HepG2 (cell line): ENCODE data around the gene LMAN2L. TPM values are rescaled to one million over a fixed set of nuclear protein-coding genes. Genes with fewer than 3 reads are reported as not detected.

Source experiments
- CBFB ChIP-seq: sonication (generic); formaldehyde crosslinking; IDR thresholded peaks from 2 replicates; pipeline ENCODE4 v1.4.0; 2020; ENCODE audit warnings: missing genetic modification reagents
- CREM ChIP-seq, 2 experiments: sonication (generic) in 1 of 2; formaldehyde crosslinking in 1 of 2; IDR thresholded peaks; 2 replicates each; pipeline versions ENCODE4 v1.4.0 to v1.6.1; 2016 to 2020; ENCODE audit warnings: antibody characterized with exemption in 1 of 2, mild to moderate bottlenecking in 1 of 2, missing genetic modification reagents in 1 of 2
- GATAD1 ChIP-seq: IDR thresholded peaks from 2 replicates; pipeline ENCODE4 v1.6.1; 2016; ENCODE audit warnings: missing genetic modification reagents, missing compliant biosample characterization
- MYC ChIP-seq: sonication (generic); formaldehyde crosslinking; IDR thresholded peaks from 2 replicates; pipeline ENCODE4 v1.9.0; 2021; ENCODE audit warnings: missing genetic modification reagents, borderline replicate concordance
- NKX3-1 ChIP-seq: sonication (generic); formaldehyde crosslinking; IDR thresholded peaks from 2 replicates; pipeline ENCODE4 v1.5.0; 2020; ENCODE audit warnings: missing genetic modification reagents
- TSC22D2 ChIP-seq: sonication (generic); formaldehyde crosslinking; IDR thresholded peaks from 2 replicates; pipeline ENCODE4 v1.5.1; 2020; ENCODE audit warnings: missing genetic modification reagents, mild to moderate bottlenecking, borderline replicate concordance
- ZFP90 ChIP-seq: sonication (generic); formaldehyde crosslinking; IDR thresholded peaks from 2 replicates; pipeline ENCODE4 v1.8.0; 2022; ENCODE audit warnings: missing genetic modification reagents, mild to moderate bottlenecking, inconsistent platforms, borderline replicate concordance
- ZNF788 ChIP-seq: sonication (generic); formaldehyde crosslinking; IDR thresholded peaks from 2 replicates; pipeline ENCODE4 v1.5.0; 2020; ENCODE audit warnings: mild to moderate bottlenecking, missing genetic modification reagents, borderline replicate concordance
- ZNF816 ChIP-seq: sonication (generic); formaldehyde crosslinking; IDR thresholded peaks from 2 replicates; pipeline ENCODE4 v1.8.0; 2022; ENCODE audit warnings: missing genetic modification reagents, mild to moderate bottlenecking, borderline replicate concordance
- ZNF83 ChIP-seq: sonication (generic); formaldehyde crosslinking; IDR thresholded peaks from 2 replicates; pipeline ENCODE4 v1.4.0; 2020; ENCODE audit warnings: missing genetic modification reagents, mild to moderate bottlenecking, borderline replicate concordance
- ZSCAN20 ChIP-seq: sonication (generic); formaldehyde crosslinking; IDR thresholded peaks from 2 replicates; pipeline ENCODE4 v1.4.0; 2020; ENCODE audit warnings: missing genetic modification reagents, mild to moderate bottlenecking, borderline replicate concordance
- polyA plus RNA-seq, 8 experiments: library from polyadenylated mRNA; depleted of rRNA in 3 of 8; stranded (reverse) in 7 of 8; unstranded in 1 of 8; fragments of >200 nt; fragmentation: Illumina TruSeq in 4 of 8; extraction: Trizol in 4 of 8; gene quantifications; 2 replicates each; pipeline versions ENCODE4 v1.2.1 to v1.2.3, GENCODE V29; 2011 to 2016; ENCODE audit warnings: low read depth in 4 of 8, missing spikeins in 1 of 8, mixed read lengths in 1 of 8; ENCODE audit not compliant: insufficient read depth in 1 of 8
- total RNA-seq, 5 experiments: library from RNA; depleted of rRNA; stranded (reverse); fragments of >200 nt; fragmentation: Illumina TruSeq; extraction: Trizol; gene quantifications; 2 replicates each; pipeline ENCODE4 v1.2.3, GENCODE V29; 2016; ENCODE audit warnings: low read depth in 1 of 5
- TF ChIP-seq, protein P1 (sequence below): sonication (generic); formaldehyde crosslinking; IDR thresholded peaks from 2 replicates; pipeline ENCODE4 v1.4.0; 2020; ENCODE audit warnings: low read depth, mild to moderate bottlenecking, missing genetic modification reagents
- TF ChIP-seq, protein P2 (sequence below): sonication (generic); formaldehyde crosslinking; IDR thresholded peaks from 2 replicates; pipeline ENCODE4 v1.4.0; 2020; ENCODE audit warnings: missing genetic modification reagents
- TF ChIP-seq, protein P3 (sequence below): sonication (generic); formaldehyde crosslinking; IDR thresholded peaks from 2 replicates; pipeline ENCODE4 v1.4.0; 2020; ENCODE audit warnings: missing genetic modification reagents
- TF ChIP-seq, protein P4 (sequence below): sonication (generic); formaldehyde crosslinking; IDR thresholded peaks from 2 replicates; pipeline ENCODE4 v1.8.0; 2022; ENCODE audit warnings: missing genetic modification reagents, mild to moderate bottlenecking, borderline replicate concordance
- TF ChIP-seq, protein P5 (sequence below): sonication (generic); IDR thresholded peaks from 2 replicates; pipeline ENCODE4 v1.6.1; 2016; ENCODE audit warnings: low read depth, borderline replicate concordance
- TF ChIP-seq, protein P6 (sequence below): sonication (generic); formaldehyde crosslinking; IDR thresholded peaks from 2 replicates; pipeline ENCODE4 v1.8.0; 2022; ENCODE audit warnings: missing genetic modification reagents, mild to moderate bottlenecking, inconsistent platforms, borderline replicate concordance

LMAN2L gene
- total and polyA plus RNA-seq, 2 of the 13 experiments (the other 11 are each of a cell fraction or from before 2014, with no cell fraction given) = 39.1 to 57.9 TPM

DNA sequence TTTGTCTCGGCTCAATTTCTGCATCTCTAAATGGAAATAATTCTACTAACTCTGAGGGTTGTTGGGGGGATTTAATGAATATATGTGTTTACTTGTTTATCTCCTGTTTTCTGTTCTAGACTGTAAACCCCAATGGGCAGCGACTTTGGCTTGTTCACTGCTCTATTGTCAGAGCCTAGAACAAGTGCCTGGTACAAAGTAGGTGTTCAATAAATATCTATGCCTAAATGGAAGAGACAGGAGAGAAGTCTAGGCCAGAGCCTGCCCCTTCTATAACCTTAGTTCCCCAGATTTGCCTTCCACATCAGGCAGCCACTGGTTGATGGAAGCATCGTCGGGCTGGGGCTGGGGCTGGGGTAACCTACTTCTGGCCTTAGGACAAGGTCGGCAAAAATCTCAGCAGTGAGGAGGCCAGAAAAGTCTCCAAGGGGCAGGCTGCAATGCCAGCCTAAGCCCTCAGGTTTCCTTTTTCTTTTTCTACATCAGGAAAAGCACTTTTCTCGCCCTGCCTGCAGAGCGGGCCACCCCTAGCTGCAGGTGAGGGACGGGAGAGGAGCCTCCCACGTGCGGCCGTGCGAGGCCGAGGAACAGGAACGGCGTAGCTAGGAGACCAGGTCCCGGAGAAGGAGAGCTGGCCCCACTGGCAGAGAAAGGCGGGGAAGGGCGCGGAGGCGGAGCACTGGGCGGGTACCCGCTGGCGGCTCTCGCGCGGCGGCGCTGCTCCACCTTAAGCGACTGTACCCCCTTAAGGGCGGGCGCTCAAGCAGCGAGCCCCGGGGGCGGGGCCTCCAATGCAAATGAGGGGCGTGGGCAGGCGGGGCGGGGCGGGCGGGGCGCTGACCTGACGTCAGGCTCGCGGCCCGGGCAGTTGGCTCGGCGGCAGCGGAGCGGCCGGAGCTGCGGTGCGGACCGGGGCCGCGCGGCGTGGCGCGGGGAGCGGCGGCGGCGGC lies 20.4 kb upstream of the LMAN2L start, which contains the start of gene CNNM4 (continued):
- TF ChIP-seq, protein P1, sequence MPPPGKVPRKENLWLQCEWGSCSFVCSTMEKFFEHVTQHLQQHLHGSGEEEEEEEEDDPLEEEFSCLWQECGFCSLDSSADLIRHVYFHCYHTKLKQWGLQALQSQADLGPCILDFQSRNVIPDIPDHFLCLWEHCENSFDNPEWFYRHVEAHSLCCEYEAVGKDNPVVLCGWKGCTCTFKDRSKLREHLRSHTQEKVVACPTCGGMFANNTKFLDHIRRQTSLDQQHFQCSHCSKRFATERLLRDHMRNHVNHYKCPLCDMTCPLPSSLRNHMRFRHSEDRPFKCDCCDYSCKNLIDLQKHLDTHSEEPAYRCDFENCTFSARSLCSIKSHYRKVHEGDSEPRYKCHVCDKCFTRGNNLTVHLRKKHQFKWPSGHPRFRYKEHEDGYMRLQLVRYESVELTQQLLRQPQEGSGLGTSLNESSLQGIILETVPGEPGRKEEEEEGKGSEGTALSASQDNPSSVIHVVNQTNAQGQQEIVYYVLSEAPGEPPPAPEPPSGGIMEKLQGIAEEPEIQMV (CRISPR knock-in tag) = no peak
- TF ChIP-seq NKX3-1 (no peak), MYC (CRISPR knock-in tag) (peak; percentile 72), TSC22D2 (no peak), CREM (IDR thresholded peaks at IDR 0.05) (no peak), CREM (CRISPR knock-in tag; IDR thresholded peaks at IDR 0.05) (peak; percentile 38; the same call in 1 of the 2 replicates), ZSCAN20 (CRISPR knock-in tag) (peak; percentile 72; the same call in 1 of the 2 replicates), GATAD1 (CRISPR knock-in tag) (no peak; the same call in 1 of the 2 replicates), ZNF83 (CRISPR knock-in tag) (no peak), ZNF816 (CRISPR knock-in tag) (peak; percentile 61; the same call in 1 of the 2 replicates), ZFP90 (peak; percentile 40; the same call in 1 of the 2 replicates), CBFB (CRISPR knock-in tag) (peak; percentile 24; the same call in 1 of the 2 replicates), ZNF788 (CRISPR knock-in tag) (peak; percentile 63; the same call in 1 of the 2 replicates)
- TF ChIP-seq, protein P2, sequence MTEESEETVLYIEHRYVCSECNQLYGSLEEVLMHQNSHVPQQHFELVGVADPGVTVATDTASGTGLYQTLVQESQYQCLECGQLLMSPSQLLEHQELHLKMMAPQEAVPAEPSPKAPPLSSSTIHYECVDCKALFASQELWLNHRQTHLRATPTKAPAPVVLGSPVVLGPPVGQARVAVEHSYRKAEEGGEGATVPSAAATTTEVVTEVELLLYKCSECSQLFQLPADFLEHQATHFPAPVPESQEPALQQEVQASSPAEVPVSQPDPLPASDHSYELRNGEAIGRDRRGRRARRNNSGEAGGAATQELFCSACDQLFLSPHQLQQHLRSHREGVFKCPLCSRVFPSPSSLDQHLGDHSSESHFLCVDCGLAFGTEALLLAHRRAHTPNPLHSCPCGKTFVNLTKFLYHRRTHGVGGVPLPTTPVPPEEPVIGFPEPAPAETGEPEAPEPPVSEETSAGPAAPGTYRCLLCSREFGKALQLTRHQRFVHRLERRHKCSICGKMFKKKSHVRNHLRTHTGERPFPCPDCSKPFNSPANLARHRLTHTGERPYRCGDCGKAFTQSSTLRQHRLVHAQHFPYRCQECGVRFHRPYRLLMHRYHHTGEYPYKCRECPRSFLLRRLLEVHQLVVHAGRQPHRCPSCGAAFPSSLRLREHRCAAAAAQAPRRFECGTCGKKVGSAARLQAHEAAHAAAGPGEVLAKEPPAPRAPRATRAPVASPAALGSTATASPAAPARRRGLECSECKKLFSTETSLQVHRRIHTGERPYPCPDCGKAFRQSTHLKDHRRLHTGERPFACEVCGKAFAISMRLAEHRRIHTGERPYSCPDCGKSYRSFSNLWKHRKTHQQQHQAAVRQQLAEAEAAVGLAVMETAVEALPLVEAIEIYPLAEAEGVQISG (CRISPR knock-in tag) = peak; percentile 58
- TF ChIP-seq, protein P3, sequence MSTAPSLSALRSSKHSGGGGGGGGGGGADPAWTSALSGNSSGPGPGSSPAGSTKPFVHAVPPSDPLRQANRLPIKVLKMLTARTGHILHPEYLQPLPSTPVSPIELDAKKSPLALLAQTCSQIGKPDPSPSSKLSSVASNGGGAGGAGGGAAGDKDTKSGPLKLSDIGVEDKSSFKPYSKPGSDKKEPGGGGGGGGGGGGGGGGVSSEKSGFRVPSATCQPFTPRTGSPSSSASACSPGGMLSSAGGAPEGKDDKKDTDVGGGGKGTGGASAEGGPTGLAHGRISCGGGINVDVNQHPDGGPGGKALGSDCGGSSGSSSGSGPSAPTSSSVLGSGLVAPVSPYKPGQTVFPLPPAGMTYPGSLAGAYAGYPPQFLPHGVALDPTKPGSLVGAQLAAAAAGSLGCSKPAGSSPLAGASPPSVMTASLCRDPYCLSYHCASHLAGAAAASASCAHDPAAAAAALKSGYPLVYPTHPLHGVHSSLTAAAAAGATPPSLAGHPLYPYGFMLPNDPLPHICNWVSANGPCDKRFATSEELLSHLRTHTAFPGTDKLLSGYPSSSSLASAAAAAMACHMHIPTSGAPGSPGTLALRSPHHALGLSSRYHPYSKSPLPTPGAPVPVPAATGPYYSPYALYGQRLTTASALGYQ = peak; percentile 55; the same call in 1 of the 2 replicates
- TF ChIP-seq, protein P4, sequence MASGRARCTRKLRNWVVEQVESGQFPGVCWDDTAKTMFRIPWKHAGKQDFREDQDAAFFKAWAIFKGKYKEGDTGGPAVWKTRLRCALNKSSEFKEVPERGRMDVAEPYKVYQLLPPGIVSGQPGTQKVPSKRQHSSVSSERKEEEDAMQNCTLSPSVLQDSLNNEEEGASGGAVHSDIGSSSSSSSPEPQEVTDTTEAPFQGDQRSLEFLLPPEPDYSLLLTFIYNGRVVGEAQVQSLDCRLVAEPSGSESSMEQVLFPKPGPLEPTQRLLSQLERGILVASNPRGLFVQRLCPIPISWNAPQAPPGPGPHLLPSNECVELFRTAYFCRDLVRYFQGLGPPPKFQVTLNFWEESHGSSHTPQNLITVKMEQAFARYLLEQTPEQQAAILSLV = no peak
- TF ChIP-seq, protein P5, sequence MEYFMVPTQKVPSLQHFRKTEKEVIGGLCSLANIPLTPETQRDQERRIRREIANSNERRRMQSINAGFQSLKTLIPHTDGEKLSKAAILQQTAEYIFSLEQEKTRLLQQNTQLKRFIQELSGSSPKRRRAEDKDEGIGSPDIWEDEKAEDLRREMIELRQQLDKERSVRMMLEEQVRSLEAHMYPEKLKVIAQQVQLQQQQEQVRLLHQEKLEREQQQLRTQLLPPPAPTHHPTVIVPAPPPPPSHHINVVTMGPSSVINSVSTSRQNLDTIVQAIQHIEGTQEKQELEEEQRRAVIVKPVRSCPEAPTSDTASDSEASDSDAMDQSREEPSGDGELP = no peak
- TF ChIP-seq, protein P6, sequence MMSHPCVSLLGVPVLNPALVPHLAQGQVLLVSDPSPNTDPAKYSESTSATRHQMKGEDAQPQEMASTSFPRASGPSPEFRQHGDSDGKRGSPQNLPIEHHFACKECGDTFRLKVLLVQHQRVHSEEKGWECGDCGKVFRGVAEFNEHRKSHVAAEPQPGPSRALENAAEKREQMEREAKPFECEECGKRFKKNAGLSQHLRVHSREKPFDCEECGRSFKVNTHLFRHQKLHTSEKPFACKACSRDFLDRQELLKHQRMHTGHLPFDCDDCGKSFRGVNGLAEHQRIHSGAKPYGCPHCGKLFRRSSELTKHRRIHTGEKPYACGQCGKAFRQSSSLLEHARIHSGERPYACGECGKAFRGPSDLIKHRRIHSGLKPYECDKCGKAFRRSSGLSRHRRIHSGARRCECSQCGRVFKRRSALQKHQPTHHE (CRISPR knock-in tag) = 0 out of 2 replicates have a peak, but pooled peaks have one; percentile 49
